K562 (cell line): Measurements from ENCODE around the gene TECPR2. TPM values are rescaled to one million over a fixed set of nuclear protein-coding genes. Genes with fewer than 3 reads are reported as not detected.
A peak's percentile ranks its signal among the peaks of the same experiment; 100 is the strongest.

Experiments used
- ATAC-seq: fragments of 200-7000 bp; cut with Tn5 transposase; 3 replicates; pipeline ENCODE4 v1.9.1; 2020; ENCODE audit warnings: moderate library complexity
- BruUV-seq: library from RNA; stranded (reverse); fragments of 400-500 nt; replicated peaks from 2 replicates; lab custom pipeline; 2021; lab: Mats Ljungman, UMichigan
- CTCF ChIA-PET: fragments of 300-600 bp; formaldehyde crosslinking; extraction: SDS; loops from one replicate; lab custom pipeline; 2021; ENCODE audit warnings: low intra/inter-chr PET ratio; lab: Yijun Ruan, JAX
- POLR2A ChIA-PET: fragments of 300-600, 350-650 bp; sonication (Branson Sonifier 250); formaldehyde crosslinking; extraction: SDS; loops from one replicate; lab custom pipeline; 2021; ENCODE audit warnings: antibody characterized with exemption, inconsistent platforms; lab: Yijun Ruan, JAX
- DNase-seq, 4 experiments: peaks; one replicate each; pipeline versions ENCODE4 v3.0.0 to v3.0.0-alpha.2; 2011 to 2018; ENCODE audit warnings: low spot score in 3 of 4, mixed read lengths in 3 of 4; ENCODE audit errors: extremely low read depth in 1 of 4
- FAIRE-seq: peaks from 2 replicates; lab custom pipeline; 2011; peaks lifted over from hg19 to GRCh38; lab: Jason Lieb, UNC
- H2AFZ ChIP-seq: 2 replicates; pipeline ENCODE4 v1.6.0; 2011; ENCODE audit warnings: low read depth, low read length, control low read depth, inconsistent platforms
- H3K27ac ChIP-seq: fragments of 200-600 bp; 3 replicates; pipeline ENCODE4 v1.8.0; 2011; ENCODE audit warnings: low read depth, mild to moderate bottlenecking, control low read depth, inconsistent platforms, low read length, moderate library complexity, mixed read lengths; ENCODE audit errors: extremely low read depth
- H3K27me3 ChIP-seq, 2 experiments: fragments of 300-600 bp in 1 of 2; 2 replicates in 1 of 2; 3 replicates in 1 of 2; pipeline versions ENCODE4 v1.6.0 to v1.8.0; 2011; ENCODE audit warnings: inconsistent platforms in 2 of 2, low read length in 2 of 2, mild to moderate bottlenecking in 1 of 2, mixed read lengths in 1 of 2, moderate library complexity in 1 of 2; ENCODE audit not compliant: control insufficient read depth in 2 of 2, insufficient read depth in 2 of 2
- H3K36me3 ChIP-seq: fragments of 300-600 bp; 3 replicates; pipeline ENCODE4 v1.8.0; 2011; ENCODE audit warnings: mild to moderate bottlenecking, low read length, inconsistent platforms; ENCODE audit not compliant: control insufficient read depth, insufficient read depth
- H3K4me1 ChIP-seq, 2 experiments: fragments of 200-600 bp in 1 of 2; replicated peaks in 1 of 2; 2 replicates in 1 of 2; 3 replicates in 1 of 2; pipeline versions ENCODE4 v1.5.1 to v1.8.0; 2011; ENCODE audit warnings: inconsistent platforms in 2 of 2, low read length in 2 of 2, mild to moderate bottlenecking in 1 of 2, mixed read lengths in 1 of 2, moderate library complexity in 1 of 2; ENCODE audit not compliant: control insufficient read depth in 2 of 2, insufficient read depth in 2 of 2
- H3K4me2 ChIP-seq: 2 replicates; pipeline ENCODE4 v1.6.1; 2011; ENCODE audit warnings: low read length, control low read depth, inconsistent platforms, mixed read lengths; ENCODE audit not compliant: insufficient read depth
- H3K4me3 ChIP-seq: fragments of 200-600 bp; sonication (generic), shearing (Covaris generic); 2 replicates; pipeline ENCODE4 v1.5.1; 2016; ENCODE audit warnings: control low read depth, inconsistent platforms
- H3K79me2 ChIP-seq: fragments of 200-600 bp; 3 replicates; pipeline ENCODE4 v1.8.0; 2011; ENCODE audit warnings: low read length, inconsistent platforms; ENCODE audit not compliant: control insufficient read depth, insufficient read depth
- H3K9ac ChIP-seq, 2 experiments: 2 replicates each; pipeline versions ENCODE4 v1.6.0 to v1.6.1; 2011; ENCODE audit warnings: low read depth in 2 of 2, low read length in 2 of 2, control low read depth in 1 of 2, inconsistent platforms in 1 of 2, mild to moderate bottlenecking in 1 of 2, mixed read lengths in 1 of 2; ENCODE audit not compliant: insufficient read depth in 1 of 2
- H3K9me1 ChIP-seq: one replicate; pipeline ENCODE4 v1.6.0; 2011; ENCODE audit warnings: inconsistent platforms, mild to moderate bottlenecking, low read length, moderate library complexity; ENCODE audit not compliant: control insufficient read depth, insufficient read depth
- H3K9me3 ChIP-seq: replicated peaks from 2 replicates; pipeline ENCODE4 v1.5.1; 2011; ENCODE audit warnings: low read depth, low read length, inconsistent platforms; ENCODE audit not compliant: control insufficient read depth, insufficient read depth
- H4K20me1 ChIP-seq: replicated peaks from 2 replicates; pipeline ENCODE4 v1.6.1; 2011; ENCODE audit warnings: low read length, inconsistent platforms, mixed read lengths; ENCODE audit not compliant: control insufficient read depth, insufficient read depth
- ETV1 ChIP-seq: fragments of 450-650 bp; conservative IDR thresholded peaks from 2 replicates; pipeline ENCODE4 v1.6.1; 2016; ENCODE audit warnings: missing genetic modification characterization, control low read depth, low read depth, missing compliant biosample characterization
- HDAC1 ChIP-seq, 2 experiments: fragments of 450-650 bp; IDR thresholded peaks; 2 replicates each; pipeline ENCODE4 v1.6.1; 2016 to 2017; ENCODE audit warnings: inconsistent platforms in 1 of 2, mild to moderate bottlenecking in 1 of 2, moderate library complexity in 1 of 2
- KDM1A ChIP-seq, 2 experiments: fragments of 450-650 bp; IDR thresholded peaks; 2 replicates each; pipeline ENCODE4 v1.6.1; 2016; ENCODE audit warnings: mild to moderate bottlenecking in 2 of 2
- L3MBTL2 ChIP-seq: fragments of 450-650 bp; IDR thresholded peaks from 2 replicates; pipeline ENCODE4 v1.6.1; 2016; ENCODE audit warnings: mild to moderate bottlenecking, moderate library complexity
- MTA1 ChIP-seq: fragments of 450-650 bp; IDR thresholded peaks from 2 replicates; pipeline ENCODE4 v1.6.1; 2017; ENCODE audit warnings: borderline replicate concordance
- NFIC ChIP-seq: fragments of 450-650 bp; IDR thresholded peaks from 2 replicates; pipeline ENCODE4 v1.6.1; 2017; ENCODE audit warnings: mild to moderate bottlenecking, inconsistent platforms
- PHF8 ChIP-seq: fragments of 200-600 bp; sonication (generic); IDR thresholded peaks from 2 replicates; pipeline ENCODE4 v1.6.1; 2012; ENCODE audit warnings: mixed run types, mild to moderate bottlenecking, inconsistent platforms, low read length, moderate library complexity, borderline replicate concordance
- TAF9B ChIP-seq: fragments of 450-650 bp; IDR thresholded peaks from 2 replicates; pipeline ENCODE4 v1.6.1; 2018; ENCODE audit warnings: mild to moderate bottlenecking; ENCODE audit not compliant: partially characterized antibody
- ZBTB34 ChIP-seq: fragments of 250-450 bp; sonication (Bioruptor Pico); IDR thresholded peaks from 2 replicates; pipeline ENCODE4 v1.8.0; 2021; ENCODE audit warnings: mild to moderate bottlenecking, moderate library complexity
- WGBS: fragments of 100-300 bp; shearing (Covaris generic); methylation state at CpG from one replicate; pipeline ENCODE4 v1.1.6; 2016; ENCODE audit warnings: low coverage, mixed read lengths; ENCODE audit not compliant: insufficient coverage; ENCODE audit errors: missing lambda C conversion rate; 5-methylcytosine and 5-hydroxymethylcytosine counted together
- in situ Hi-C: fragments of 300-500 bp; cut with MboI; formaldehyde crosslinking; loops from 4 replicates; pipeline ENCODE4 v1.15.0; 2018; ENCODE audit warnings: inconsistent platforms, mixed read lengths
- intact Hi-C: fragments of 100-400 bp; cut with micrococcal nuclease; formaldehyde crosslinking; loops from 2 replicates; pipeline ENCODE4 v1.14.2; 2022
- polyA plus RNA-seq, 8 experiments: library from polyadenylated mRNA; depleted of rRNA in 4 of 8; stranded (reverse) in 5 of 8; unstranded in 3 of 8; fragments of >200 nt; fragmentation: Nextera tagmentation in 2 of 8; fragmentation: Illumina TruSeq in 1 of 8; extraction: Ambion mirVana in 2 of 8; extraction: Trizol in 1 of 8; gene quantifications; 2 replicates each; pipeline versions ENCODE4 v1.2.1 to v1.2.3, GENCODE V29; 2011 to 2014; ENCODE audit warnings: inconsistent platforms in 1 of 8, missing spikeins in 1 of 8
- total RNA-seq, 7 experiments: library from RNA; depleted of rRNA in 6 of 7; stranded (reverse); fragments of >200 nt in 6 of 7; fragmentation: Illumina TruSeq in 2 of 7; extraction: Trizol in 2 of 7; gene quantifications; 2 replicates each; pipeline versions ENCODE4 v1.2.1 to v1.2.3, GENCODE V29; 2011 to 2021; ENCODE audit warnings: low replicate concordance in 1 of 7

TECPR2 gene
- total and polyA plus RNA-seq, 9 of the 15 experiments (the other 6 are each of a cell fraction or from before 2014, with no cell fraction given): 0.04 to 3.0 (median 0.83) TPM

GRCh38 chr14:102363182-102363943, 622 bp downstream of the TECPR2 start (continued):
- TF ChIP-seq ZBTB34 (CRISPR knock-in tag): no peak
- TF ChIP-seq PHF8: peak; percentile 14; the same call in 1 of the 2 replicates
- peak; percentile 68 for TF ChIP-seq NFIC

GRCh38 chr14:102370305-102370809, 7.6 kb downstream of the TECPR2 start:
- ATAC-seq (peak; percentile 70), FAIRE-seq (no peak), DNase-seq (peak in 1 of 4 experiments; percentile 30)
- in situ Hi-C loops (no loop called here), intact Hi-C loops (no loop called here)
- no peaks in the 10 kb centered on the region; a peak in 1 of 5 replicates for H3K4me1 ChIP-seq
- no peaks in the 10 kb centered on the region for H4K20me1 ChIP-seq
- POLR2A ChIA-PET: interaction anchor here (0.6 to 2.3 kb wide), 2 partner anchors 9 to 16 kb away, joined by 4 to 7 read pairs; no protein-coding TSS in a partner anchor
- no peaks in the 10 kb centered on the region for H3K27me3 ChIP-seq
- WGBS: 23% methylated on average over 11 of the region's 11 CpGs
- no TSS peak for BruUV-seq
- no peak overlapping the region for H3K27ac ChIP-seq
- H3K4me2 ChIP-seq: 0 out of 2 replicates have a peak overlapping the region, but pooled peaks have one; percentile 25
- CTCF ChIA-PET: no interaction called here
- H3K36me3 ChIP-seq: no peaks in the 10 kb centered on the region
- H3K9ac ChIP-seq: peak overlapping the region in 1 of 2 experiments; percentile 64; a peak in 1 of 4 replicates
- no peaks in the 10 kb centered on the region for H3K9me1 ChIP-seq
- no peaks in the 10 kb centered on the region for H3K79me2 ChIP-seq
- H3K4me3 ChIP-seq: no peak overlapping the region
- no peak overlapping the region for H2AFZ ChIP-seq
- H3K9me3 ChIP-seq: no peaks in the 10 kb centered on the region
- TF ChIP-seq ETV1 (tag) (no peak), HDAC1 (IDR thresholded peaks at IDR 0.05) (no peak), L3MBTL2 (peak; percentile 96), TAF9B (no peak), KDM1A (IDR thresholded peaks at IDR 0.05) (no peak), MTA1 (no peak)
